NCI-H187 (cell line): ENCODE data around the gene TMEM259.

Source experiments
- DNase-seq, 2 experiments: peaks; one replicate each; lab custom pipeline; 2025; lab: John Stamatoyannopoulos, UW

Gene TMEM259

DNA sequence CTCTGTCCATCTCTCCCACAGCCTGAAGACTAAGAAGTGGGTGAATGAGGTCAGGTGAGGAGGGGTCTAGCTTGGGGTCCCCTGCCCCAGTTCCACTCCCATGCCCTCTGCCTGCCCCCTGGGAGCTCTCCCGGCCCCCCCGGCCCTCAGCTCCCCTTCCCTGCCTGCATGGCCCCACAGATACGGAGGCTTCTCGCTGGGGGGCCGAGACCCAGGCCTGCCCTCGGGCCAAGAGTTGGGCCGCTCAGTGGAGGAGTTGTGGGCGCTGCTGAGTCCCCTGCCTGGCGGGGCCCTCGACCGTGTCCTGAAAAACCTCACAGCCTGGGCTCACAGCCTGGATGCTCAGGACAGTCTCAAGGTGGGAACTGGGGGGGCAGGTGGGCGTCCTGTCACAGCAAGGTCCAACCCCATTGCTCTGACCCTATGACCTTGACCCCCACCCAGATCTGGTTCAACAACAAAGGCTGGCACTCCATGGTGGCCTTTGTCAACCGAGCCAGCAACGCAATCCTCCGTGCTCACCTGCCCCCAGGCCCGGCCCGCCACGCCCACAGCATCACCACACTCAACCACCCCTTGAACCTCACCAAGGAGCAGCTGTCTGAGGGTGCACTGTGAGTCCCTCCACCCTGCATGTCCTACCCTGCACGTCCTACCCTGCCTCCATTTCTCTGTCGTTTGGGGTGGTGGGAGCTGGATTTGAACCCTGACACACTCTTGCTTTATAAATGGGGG lies 35.1 kb upstream of the TMEM259 start:
- no peak for DNase-seq

DNA sequence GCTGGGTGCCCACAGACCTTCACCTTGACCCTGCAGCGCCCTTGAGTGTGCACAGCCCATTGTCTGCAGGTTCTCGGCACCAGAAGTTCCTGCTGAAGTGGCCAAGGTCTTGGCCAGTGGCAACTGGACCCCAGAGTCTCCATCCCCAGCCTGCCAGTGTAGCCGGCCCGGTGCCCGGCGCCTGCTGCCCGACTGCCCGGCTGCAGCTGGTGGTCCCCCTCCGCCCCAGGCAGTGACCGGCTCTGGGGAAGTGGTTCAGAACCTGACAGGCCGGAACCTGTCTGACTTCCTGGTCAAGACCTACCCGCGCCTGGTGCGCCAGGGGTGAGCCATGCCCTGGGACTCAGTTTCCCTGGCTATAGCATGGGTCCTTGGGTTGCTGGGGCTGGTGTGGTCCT lies 34.1 kb upstream of the TMEM259 start:
- no peak for DNase-seq

DNA sequence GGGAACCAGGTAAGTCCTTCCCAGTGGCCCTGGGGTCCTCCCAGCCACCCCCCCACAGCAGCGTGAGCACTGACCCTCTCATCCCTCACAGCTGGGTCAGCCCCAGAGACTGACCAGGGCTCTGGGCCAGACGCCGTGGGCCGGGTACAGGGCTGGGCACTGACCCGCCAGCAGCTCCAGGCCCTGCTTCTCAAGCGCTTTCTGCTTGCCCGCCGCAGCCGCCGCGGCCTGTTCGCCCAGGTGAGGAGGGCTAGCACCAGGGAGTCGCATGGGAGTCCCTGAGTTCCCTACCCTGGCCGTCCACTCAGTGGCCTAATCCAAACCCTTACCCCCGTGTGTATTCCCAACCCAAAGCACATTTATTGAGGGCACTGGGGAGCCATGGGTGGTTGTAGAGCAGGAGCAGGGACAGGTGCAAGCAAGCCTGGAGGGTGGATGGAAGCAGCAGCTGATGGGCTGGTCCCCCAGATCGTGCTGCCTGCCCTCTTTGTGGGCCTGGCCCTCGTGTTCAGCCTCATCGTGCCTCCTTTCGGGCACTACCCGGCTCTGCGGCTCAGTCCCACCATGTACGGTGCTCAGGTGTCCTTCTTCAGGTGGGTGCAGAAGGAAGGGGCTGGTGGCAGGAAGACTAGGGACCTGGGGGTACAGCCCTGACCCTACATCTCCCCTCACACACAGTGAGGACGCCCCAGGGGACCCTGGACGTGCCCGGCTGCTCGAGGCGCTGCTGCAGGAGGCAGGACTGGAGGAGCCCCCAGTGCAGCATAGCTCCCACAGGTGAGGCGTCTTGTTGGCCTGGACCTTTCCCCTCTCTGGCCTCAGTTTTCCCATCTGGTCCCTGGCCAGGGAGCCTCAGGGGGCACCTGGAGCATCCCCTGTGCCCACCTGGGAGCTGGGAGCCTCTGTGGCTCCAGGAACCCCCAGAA lies 33.4 kb upstream of the TMEM259 start:
- no peak for DNase-seq

DNA sequence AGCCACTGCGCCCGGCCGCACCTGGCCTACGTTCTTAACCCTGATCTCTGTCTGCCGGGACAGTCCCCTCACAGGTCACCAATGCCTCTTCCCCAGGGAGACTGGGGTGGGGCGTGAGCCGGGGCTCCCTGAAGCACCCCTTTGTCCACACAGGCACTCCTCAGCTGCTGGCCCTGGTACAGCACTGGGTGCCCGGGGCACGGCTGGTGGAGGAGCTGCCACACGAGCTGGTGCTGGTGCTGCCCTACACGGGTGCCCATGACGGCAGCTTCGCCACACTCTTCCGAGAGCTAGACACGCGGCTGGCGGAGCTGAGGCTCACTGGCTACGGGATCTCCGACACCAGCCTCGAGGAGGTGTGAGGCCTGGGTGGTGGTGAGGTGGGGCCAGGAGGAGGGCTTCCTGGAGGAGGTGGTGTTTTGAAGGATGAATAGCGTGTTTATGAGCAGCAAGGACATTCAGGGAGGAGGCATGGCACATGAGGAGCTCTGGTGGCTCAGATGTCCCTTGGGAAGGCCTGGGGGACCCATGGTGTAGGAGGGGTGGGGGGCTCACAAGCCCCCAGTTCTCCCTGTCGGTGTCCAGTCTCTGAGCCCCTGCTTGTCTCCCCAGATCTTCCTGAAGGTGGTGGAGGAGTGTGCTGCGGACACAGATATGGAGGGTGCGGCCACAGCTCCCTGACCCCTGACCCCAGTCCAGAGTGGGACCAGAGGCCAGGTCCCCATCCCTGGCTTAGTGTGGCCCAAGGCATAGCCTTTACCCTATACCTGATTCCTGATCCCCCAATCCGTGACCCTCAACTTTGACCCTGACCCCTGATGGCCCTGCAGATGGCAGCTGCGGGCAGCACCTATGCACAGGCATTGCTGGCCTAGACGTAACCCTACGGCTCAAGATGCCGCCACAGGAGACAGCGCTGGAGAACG lies 32.5 kb upstream of the TMEM259 start:
- DNase-seq = no peak

DNA sequence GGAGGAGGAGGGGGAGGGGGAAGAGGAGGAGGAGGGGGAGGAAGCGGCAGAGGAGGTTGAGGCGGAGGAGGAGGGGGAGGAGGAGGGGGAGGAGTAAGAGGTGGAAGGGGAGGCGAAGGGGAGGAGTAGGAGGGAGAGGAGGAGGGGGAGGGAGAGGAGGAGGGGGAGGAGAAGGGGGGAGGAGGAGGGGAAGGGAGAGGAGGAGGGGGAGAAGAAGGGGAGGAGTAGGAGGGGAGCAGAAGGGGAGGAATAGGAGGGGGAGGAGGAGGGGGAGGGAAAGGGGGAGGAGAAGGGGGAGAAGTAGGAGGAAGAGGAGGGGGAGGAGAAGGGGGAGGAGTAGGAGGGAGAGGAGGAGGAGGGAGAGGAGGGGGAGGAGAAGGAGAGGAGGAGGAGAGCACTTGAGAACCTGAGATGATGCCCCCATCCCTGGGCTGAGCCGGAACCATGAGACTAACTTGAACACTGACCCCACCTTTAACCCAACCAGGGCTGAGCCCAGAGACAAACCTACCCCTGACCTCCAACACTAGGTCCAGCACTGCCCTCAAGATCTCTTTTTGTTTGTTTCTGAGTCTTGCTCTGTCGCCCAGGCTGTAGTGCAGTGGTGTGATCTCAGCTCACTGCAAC lies 31.5 kb upstream of the TMEM259 start:
- DNase-seq = no peak

DNA sequence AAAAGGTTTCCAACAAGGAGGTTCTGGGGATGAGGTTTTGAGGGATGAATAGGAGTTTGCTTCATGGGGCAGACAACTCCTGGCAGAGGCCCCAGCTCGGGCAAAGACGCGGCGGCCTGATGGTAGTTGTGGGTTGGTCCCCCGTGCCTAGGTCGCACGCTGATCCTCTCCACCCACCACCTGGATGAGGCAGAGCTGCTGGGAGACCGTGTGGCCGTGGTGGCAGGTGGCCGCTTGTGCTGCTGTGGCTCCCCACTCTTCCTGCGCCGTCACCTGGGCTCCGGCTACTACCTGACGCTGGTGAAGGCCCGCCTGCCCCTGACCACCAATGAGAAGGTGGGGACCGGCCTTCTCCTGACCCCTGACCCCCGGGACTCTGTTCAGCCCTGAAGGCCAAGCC lies 30.9 kb upstream of the TMEM259 start:
- DNase-seq = no peak

DNA sequence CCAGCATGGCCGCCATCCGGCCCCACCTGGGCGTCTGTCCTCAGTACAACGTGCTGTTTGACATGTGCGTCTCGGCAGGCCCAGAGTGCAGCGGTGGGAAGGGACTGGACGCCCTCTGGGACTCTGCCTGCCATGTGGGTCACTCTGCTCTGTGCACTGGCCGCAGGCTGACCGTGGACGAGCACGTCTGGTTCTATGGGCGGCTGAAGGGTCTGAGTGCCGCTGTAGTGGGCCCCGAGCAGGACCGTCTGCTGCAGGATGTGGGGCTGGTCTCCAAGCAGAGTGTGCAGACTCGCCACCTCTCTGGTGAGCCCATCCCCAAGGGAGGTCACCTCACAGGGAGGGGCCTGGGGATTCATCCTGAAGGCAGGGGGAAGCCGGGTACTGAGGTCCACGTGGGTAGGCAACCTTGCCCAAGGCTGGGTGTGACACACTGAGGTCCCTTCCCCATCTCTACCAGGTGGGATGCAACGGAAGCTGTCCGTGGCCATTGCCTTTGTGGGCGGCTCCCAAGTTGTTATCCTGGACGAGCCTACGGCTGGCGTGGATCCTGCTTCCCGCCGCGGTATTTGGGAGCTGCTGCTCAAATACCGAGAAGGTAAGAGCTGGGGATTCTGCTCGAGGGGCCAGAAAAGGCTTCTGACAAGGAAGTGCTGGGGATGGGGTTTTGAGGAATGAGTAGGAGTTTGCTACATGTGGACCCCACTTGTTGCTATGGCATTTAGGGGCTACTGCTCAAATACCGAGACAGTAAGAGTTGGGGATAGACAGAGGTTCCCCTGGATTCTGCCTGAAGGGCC lies 30.3 kb upstream of the TMEM259 start:
- DNase-seq = no peak

DNA sequence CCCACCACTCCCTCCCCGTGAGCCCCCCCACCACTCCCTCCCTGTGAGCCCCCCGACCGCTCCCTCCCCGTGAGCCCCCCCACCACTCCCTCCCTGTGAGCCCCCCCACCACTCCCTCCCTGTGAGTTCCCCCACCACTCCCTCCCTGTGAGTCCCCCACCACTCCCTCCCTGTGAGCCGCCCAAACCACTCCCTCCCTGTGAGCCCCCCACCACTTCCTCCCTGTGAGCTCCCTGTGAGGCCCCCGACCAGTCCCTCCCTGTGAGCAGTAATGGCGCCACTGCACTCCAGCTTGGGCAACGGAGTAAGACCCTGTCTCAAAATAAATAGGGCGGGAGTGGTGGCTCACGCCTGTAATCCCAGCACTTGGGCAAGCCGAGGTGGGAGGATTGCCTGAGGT lies 28.9 kb upstream of the TMEM259 start:
- DNase-seq = no peak

DNA sequence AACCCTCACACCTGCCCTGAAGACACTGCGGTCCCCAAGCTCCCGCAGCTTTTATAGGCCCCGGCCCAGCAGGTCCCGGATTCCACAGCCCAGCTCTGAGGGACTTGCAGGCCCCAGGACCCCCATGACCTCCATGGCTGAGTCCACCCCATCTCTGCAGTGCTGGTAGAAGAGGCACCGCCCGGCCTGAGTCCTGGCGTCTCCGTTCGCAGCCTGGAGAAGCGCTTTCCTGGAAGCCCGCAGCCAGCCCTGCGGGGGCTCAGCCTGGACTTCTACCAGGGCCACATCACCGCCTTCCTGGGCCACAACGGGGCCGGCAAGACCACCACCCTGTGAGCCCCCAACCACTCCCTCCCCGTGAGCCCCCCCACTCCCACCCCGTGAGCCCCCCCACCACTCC lies 28.2 kb upstream of the TMEM259 start:
- no peak for DNase-seq

DNA sequence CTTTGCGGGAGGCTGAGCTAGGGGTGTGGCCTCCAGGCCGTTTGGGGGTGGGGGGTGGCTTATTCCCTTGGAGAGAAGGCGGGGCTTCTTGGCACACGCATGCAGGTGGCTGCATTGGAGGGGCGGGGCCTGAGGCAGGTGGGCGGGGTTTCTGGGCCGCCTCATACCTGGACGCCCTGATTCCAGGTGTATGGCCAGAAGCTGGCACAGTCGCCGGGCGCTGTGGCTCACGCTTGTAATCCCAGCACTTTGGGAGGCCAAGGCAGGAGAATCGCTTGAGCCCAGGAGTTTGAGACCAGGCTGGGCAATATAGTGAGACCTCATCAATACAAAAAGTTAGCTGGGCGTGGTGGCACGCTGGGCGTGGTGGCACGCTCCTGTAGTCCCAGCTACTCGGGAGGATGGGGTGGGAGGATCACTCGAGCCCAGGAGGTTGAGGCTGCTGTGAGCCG lies 26.8 kb upstream of the TMEM259 start:
- DNase-seq = no peak

DNA sequence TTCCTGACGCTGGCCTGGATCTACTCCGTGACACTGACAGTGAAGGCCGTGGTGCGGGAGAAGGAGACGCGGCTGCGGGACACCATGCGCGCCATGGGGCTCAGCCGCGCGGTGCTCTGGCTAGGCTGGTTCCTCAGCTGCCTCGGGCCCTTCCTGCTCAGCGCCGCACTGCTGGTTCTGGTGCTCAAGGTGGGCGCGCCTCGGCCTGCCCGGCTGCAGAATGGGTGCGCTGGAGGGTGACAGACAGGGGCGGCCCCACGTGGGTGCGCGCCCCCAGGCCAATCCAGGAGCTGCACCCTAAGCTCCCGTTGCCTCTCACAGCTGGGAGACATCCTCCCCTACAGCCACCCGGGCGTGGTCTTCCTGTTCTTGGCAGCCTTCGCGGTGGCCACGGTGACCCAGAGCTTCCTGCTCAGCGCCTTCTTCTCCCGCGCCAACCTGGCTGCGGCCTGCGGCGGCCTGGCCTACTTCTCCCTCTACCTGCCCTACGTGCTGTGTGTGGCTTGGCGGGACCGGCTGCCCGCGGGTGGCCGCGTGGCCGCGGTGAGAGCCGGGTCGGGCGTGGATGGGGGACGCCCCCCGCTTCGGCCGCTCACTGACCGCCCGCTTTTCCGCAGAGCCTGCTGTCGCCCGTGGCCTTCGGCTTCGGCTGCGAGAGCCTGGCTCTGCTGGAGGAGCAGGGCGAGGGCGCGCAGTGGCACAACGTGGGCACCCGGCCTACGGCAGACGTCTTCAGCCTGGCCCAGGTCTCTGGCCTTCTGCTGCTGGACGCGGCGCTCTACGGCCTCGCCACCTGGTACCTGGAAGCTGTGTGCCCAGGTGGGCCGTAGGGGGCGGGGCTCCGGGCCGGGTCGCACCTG lies 26.1 kb upstream of the TMEM259 start:
- DNase-seq = no peak

DNA sequence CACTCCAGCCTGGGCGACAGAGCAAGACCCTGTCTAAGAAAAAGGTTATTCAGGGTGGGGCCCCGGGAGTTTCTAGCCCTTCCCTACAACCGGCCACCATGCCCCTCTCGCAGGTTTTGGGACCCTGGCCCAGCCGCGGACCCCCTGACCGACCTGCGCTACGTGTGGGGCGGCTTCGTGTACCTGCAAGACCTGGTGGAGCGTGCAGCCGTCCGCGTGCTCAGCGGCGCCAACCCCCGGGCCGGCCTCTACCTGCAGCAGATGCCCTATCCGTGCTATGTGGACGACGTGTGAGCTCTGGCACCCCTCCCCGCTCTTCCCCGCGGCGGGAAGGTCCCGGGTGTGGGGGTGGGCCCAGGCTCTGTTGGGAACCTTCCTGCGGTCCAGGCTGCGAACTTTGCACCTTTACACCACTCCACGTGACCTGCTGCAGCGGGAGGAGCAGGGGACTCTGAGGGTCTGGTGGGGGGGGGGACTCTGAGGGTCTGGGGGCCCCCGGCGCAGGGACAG lies 25.2 kb upstream of the TMEM259 start:
- no peak for DNase-seq

DNA sequence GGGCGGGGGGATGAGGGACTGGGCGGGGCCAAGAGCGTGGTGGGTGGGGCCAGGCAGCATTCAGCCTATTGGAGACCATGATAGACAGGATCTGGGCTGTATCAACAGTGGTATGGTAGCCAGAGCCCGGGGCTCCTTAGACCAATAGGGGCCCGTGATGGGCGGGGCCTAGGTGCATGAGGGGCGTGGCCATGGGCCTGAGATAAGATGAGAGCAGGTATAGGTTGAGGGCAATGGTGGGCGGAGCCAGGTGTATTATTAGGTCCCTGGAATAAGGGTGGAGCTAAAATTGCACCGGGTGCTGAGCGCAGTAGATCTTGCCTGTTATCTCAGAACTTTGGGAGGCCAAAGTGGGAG lies 24.3 kb upstream of the TMEM259 start:
- no peak for DNase-seq

DNA sequence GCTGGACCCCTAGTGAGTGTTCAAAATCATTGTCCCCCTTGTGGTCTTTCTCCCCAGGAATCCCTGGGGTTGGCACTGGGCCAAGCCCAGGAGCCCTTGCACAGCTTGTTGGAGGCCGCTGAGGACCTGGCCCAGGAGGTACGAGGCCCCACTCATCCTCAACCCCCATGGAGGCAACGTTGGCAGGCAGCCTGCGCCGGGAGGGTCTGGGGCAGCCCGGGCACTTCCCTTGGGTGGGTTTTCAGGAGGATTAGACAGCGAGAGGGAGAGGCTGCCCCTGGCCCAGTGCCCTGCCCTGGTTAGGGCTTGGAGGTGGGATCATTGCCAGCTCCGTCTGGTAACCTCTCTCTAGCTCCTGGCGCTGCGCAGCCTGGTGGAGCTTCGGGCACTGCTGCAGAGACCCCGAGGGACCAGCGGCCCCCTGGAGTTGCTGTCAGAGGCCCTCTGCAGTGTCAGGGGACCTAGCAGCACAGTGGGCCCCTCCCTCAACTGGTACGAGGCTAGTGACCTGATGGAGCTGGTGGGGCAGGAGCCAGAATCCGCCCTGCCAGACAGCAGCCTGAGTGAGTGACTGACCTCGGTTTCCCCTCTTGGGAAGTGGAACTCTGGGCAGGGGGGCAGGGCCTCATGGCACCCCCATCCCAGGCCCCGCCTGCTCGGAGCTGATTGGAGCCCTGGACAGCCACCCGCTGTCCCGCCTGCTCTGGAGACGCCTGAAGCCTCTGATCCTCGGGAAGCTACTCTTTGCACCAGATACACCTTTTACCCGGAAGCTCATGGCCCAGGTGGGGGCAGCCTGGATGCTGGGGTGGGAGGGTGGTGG lies 22.0 kb upstream of the TMEM259 start:
- no peak for DNase-seq

DNA sequence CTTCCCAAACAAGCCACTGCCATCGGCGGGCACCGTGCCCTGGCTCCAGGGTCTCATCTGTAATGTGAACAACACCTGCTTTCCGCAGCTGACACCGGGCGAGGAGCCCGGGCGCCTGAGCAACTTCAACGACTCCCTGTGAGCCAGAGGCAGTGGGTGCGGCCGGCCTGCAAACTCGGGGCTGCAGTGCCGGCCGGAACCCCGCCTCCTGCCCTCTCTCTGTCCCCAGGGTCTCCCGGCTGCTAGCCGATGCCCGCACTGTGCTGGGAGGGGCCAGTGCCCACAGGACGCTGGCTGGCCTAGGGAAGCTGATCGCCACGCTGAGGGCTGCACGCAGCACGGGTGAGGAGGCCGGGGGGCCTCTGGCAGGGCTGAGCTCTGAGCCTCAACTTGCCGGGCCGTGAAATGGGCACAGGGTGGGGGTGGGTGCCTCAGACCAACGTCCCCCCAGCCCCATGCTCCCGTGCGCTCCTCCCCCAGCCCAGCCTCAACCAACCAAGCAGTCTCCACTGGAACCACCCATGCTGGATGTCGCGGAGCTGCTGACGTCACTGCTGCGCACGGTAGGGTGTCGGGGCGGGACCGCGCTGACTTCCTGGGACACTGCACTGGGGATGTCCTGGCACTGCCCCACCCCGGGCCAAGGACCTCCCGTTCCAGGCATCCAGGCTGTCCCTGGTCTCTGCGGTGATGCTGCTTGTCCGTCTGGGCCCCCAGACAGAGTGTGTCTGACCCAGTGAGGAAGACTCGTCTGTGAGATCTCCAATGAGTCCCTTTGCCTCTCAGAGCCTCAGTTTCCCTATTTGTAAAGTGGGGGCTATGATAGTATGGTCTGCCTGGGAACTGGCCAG lies 21.1 kb upstream of the TMEM259 start:
- no peak for DNase-seq

DNA sequence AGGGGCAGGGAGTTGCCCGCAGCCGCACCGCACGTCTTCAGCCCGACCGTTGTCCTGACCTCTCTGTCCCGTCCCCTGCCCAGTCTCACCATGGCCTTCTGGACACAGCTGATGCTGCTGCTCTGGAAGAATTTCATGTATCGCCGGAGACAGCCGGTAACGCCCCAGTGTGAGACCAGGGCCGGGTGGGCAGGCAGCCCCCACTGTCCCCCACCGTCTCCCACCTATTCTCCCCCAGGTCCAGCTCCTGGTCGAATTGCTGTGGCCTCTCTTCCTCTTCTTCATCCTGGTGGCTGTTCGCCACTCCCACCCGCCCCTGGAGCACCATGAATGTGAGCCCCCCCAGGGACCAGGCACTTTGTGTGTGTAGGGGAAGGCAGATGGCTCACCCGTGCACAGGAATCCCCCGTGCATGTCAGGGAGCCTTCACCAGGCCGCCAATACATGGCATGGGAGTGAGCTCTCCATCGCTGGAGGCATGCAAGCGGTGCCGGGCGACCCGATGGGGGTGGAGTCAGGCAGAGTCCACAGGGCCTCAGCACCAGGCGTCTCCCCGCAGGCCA lies 20.4 kb upstream of the TMEM259 start:
- no peak for DNase-seq

DNA sequence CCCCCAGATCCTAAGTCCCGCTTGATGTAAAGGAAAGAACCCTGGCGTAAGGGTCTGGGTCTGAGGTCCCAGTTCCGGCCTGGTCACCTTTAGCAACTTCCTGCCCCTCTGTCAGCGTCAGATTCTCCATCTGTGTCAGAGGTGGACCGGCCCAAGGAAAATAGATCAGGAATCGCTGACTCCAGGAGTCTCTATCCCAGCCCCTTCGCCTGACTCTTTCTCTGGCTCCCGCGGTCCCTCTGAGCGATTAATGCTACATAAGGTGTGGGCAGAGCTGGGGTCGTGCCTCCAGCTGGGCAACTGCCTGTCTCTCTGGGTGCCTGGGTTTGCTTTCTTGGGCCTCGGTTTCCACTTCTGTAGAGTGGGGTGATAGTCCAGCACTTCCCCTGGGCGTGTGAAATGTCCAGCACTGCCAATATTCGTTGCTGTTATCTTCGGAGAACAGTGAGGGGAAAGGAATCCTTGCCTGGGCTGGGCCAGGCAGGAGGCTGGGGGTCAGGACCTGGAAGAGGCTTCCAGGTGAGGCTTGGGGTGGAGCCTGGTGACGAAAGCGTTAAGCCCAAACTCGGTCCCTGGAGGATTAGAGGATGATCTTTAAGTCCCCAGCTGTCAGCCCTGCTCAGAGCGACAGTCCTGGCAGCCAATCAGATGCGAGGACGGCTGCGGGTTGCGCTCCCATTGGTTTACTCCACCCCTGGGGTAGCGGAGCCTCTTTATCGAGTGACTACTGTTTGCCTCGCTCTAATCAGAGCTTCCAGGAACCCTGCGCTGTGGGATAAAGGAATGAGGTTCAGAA lies 19.8 kb upstream of the TMEM259 start:
- DNase-seq = peak; percentile 88 to 90
